Lung (tissue), 12 donors: Measurements from ENCODE around the gene EML2. TPM values are rescaled to one million over a fixed set of nuclear protein-coding genes. Genes with fewer than 3 reads are reported as not detected.

Experiments used
- ATAC-seq: fragments of 200-7000 bp; cut with Tn5 transposase; one replicate; pipeline ENCODE4 v1.9.1; 2020; ENCODE audit warnings: moderate number of reproducible peaks; ENCODE audit not compliant: insufficient read depth, low FRiP score
- DNase-seq, 3 donors: peaks; one replicate each; pipeline ENCODE4 v3.0.0-alpha.2; 2013 to 2017
- H3K27ac ChIP-seq, 2 donors: one replicate each; pipeline ENCODE4 v1.5.1; 2013; ENCODE audit warnings: mild to moderate bottlenecking in 2 of 2, moderate library complexity in 2 of 2, control low read depth in 1 of 2, inconsistent platforms in 1 of 2, low read depth in 1 of 2, low read length in 1 of 2
- H3K27me3 ChIP-seq, 3 donors: one replicate each; pipeline ENCODE4 v1.5.1; 2013; ENCODE audit warnings: low read length in 2 of 3; ENCODE audit not compliant: control insufficient read depth in 3 of 3, insufficient read depth in 3 of 3
- H3K36me3 ChIP-seq, 4 donors: one replicate each; pipeline ENCODE4 v1.5.1; 2013; ENCODE audit warnings: low read length in 4 of 4, mild to moderate bottlenecking in 1 of 4, moderate library complexity in 1 of 4; ENCODE audit not compliant: control insufficient read depth in 4 of 4, insufficient read depth in 4 of 4
- H3K4me1 ChIP-seq, 5 donors: one replicate each; pipeline ENCODE4 v1.5.1; 2013; ENCODE audit warnings: low read length in 5 of 5, mild to moderate bottlenecking in 2 of 5, moderate library complexity in 1 of 5; ENCODE audit not compliant: control insufficient read depth in 5 of 5, insufficient read depth in 5 of 5
- H3K4me3 ChIP-seq: one replicate; pipeline ENCODE4 v1.5.1; 2013; ENCODE audit warnings: mild to moderate bottlenecking, control low read depth, moderate library complexity
- H3K9ac ChIP-seq, 2 donors: one replicate each; pipeline ENCODE4 v1.5.1; 2013; ENCODE audit warnings: low read length in 2 of 2, control low read depth in 1 of 2; ENCODE audit not compliant: insufficient read depth in 1 of 2
- H3K9me3 ChIP-seq, 4 donors: one replicate each; pipeline ENCODE4 v1.5.1; 2013; ENCODE audit warnings: low read length in 3 of 4, mild to moderate bottlenecking in 1 of 4, moderate library complexity in 1 of 4; ENCODE audit not compliant: control insufficient read depth in 4 of 4, insufficient read depth in 3 of 4
- WGBS, 2 donors: extraction: QIAGEN DNeasy Blood & Tissue Kit; methylation state at CpG; one replicate each; pipeline ENCODE4 v1.1.7; 2013; 5-methylcytosine and 5-hydroxymethylcytosine counted together
- polyA plus RNA-seq, 2 donors: library from polyadenylated mRNA; stranded (reverse); fragments of 200-250 nt; gene quantifications; one replicate each; pipeline ENCODE4 v1.2.1, GENCODE V29; 2013
- total RNA-seq, 2 donors: library from RNA; depleted of rRNA in 1 of 2; stranded (reverse); fragments of >200 nt in 1 of 2; gene quantifications; one replicate each; pipeline ENCODE4 v1.2.1, GENCODE V29; 2014 to 2021
- TF ChIP-seq, protein P1 (sequence below): IDR thresholded peaks from 2 replicates; pipeline ENCODE4 v1.5.1; 2012; ENCODE audit warnings: mild to moderate bottlenecking; ENCODE audit errors: control extremely low read depth, extremely low read depth
- donor health status: control.
- donor health status: control.
- donor health status: Bipolar disorder and iron deficiency.
- donor health status: healthy.
- donor health status: DM: yes; HTN: yes; CAD: no.

The EML2 gene
- total and polyA plus RNA-seq, 4 donors, result 31.9 to 74.5 (median 40.1) TPM

DNA sequence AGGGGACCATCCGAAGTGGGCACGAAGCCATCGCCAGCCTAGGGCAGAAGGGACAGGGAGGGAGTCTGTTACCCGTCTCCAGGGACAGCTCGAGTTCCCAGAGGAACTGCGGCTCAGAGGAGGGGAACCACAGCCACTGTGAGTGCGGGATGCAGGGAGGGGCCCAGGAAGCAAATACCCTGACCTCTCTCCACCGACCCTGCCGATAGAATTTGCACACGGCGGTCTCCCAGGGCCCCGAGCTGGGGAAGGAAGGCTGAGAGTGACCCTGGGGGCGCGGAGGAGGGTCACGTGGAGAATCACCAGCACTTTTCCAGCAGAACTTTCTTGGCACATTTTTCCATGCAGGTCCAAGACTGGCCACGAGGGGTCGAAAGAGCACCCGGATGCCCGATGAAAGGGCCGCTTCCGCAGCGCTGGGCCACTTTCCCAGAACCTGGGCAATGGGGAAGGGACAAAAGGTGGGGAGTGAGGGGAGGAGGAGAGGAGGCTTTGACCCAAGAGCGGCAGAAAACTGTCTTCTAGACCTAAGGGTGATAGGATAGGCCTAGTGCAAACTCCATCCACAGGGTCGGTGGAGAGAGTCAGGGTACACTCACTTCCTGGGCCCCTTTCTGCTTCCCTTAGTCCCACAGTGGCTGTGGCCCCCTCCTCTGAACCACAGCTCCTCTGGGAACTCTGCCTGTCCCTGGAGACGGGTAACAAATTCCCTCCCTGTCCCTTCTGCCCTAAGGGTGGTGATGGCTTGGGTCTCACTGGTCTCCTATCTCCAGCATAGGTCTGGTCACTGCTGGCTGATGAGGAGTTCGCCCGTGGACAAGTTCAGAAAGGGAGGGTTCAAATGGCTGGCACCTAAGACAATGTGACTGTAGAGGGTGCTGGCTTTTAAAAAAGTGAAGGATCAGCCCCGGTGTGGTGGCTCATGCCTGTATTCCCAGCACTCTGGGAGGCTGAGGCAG lies 31.8 kb downstream of the EML2 start:
- DNase-seq, result peak; percentile 84 to 87 (median 86)
- H3K9ac ChIP-seq, result peak overlapping the region in 1 of 2 donors; percentile 45
- no peak for ATAC-seq
- H3K9me3 ChIP-seq, result peaks cover 0 to 3% (median 0%) of the 10 kb centered on the region in 4 donors
- no peak overlapping the region for H3K4me3 ChIP-seq
- peaks cover 0 to 9% (median 8%) of the 10 kb centered on the region in 4 donors for H3K36me3 ChIP-seq
- 15 to 20% methylated on average over 27 to 28 of the region's 28 CpGs for WGBS, 2 donors
- H3K27ac ChIP-seq, result peak overlapping the region in 1 of 2 donors; percentile 20
- peaks cover 0 to 7% (median 3%) of the 10 kb centered on the region in 5 donors for H3K4me1 ChIP-seq
- H3K27me3 ChIP-seq, result peaks cover 0 to 10% (median 4%) of the 10 kb centered on the region in 3 donors
- TF ChIP-seq, protein P1, sequence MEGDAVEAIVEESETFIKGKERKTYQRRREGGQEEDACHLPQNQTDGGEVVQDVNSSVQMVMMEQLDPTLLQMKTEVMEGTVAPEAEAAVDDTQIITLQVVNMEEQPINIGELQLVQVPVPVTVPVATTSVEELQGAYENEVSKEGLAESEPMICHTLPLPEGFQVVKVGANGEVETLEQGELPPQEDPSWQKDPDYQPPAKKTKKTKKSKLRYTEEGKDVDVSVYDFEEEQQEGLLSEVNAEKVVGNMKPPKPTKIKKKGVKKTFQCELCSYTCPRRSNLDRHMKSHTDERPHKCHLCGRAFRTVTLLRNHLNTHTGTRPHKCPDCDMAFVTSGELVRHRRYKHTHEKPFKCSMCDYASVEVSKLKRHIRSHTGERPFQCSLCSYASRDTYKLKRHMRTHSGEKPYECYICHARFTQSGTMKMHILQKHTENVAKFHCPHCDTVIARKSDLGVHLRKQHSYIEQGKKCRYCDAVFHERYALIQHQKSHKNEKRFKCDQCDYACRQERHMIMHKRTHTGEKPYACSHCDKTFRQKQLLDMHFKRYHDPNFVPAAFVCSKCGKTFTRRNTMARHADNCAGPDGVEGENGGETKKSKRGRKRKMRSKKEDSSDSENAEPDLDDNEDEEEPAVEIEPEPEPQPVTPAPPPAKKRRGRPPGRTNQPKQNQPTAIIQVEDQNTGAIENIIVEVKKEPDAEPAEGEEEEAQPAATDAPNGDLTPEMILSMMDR, result peak; percentile 88

GRCh38 chr19:45601524-45602374 lies 37.4 kb downstream of the EML2 start, which contains the start of gene GPR4:
GPR4 (minus strand) TSS chr19:45602212; CDS start chr19:45591866, 10,346 bp downstream.
- Histone ChIP-seq H3K27ac (peak within 1 kb of the TSS; percentile 24 to 60), H3K27me3 (peaks cover 0 to 64% (median 51%) of the 10 kb centered on the region in 3 donors), H3K4me1 (peaks cover 0 to 2% (median under 1%) of the 10 kb centered on the region in 5 donors), H3K36me3 (no peaks in the 10 kb centered on the region), H3K9me3 (no peaks in the 10 kb centered on the region), H3K4me3 (peak within 1 kb of the TSS; percentile 71), H3K9ac (no peak within 1 kb of the TSS)
- ATAC-seq (peak; percentile 45), DNase-seq (peak; percentile 13 to 37 (median 35))
- TF ChIP-seq, protein P1, result no peak
- WGBS, 2 donors, result 2 to 4% methylated on average over 27 to 52 of the region's 52 CpGs

DNA sequence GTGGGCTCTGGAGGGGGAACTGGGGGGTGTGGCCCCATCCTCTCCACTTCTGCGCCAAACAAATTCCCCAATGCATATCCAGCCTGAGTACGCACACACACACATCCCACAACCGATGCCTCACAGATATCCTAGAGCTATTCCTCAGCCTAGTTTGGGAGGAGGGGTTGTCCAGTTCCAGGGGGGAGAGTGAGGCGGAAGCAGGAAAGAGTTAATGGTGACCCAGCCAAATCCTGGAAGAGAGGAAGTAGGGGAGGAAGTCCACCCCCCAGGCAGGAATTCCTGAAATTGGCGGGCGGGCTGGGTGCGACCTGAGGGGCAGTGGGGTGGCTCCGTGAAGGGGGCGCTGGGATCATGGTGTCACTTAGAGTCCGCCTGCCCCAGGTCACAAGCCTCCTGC lies 38.1 kb downstream of the EML2 start:
- TF ChIP-seq, protein P1, result no peak
- H3K9ac ChIP-seq, result no peak overlapping the region
- peaks cover 0 to 5% (median 0%) of the 10 kb centered on the region in 5 donors for H3K4me1 ChIP-seq
- WGBS, 2 donors, result 22 to 23% methylated on average over 10 of the region's 10 CpGs
- H3K4me3 ChIP-seq, result peak overlapping the region; percentile 71
- peak overlapping the region; percentile 45 to 60 for H3K27ac ChIP-seq
- no peaks in the 10 kb centered on the region for H3K9me3 ChIP-seq
- peaks cover 0 to 66% (median 56%) of the 10 kb centered on the region in 3 donors for H3K27me3 ChIP-seq
- no peaks in the 10 kb centered on the region for H3K36me3 ChIP-seq
- ATAC-seq, result no peak
- DNase-seq, result no peak
